ENCODE results near the gene WNT2.

DNA sequence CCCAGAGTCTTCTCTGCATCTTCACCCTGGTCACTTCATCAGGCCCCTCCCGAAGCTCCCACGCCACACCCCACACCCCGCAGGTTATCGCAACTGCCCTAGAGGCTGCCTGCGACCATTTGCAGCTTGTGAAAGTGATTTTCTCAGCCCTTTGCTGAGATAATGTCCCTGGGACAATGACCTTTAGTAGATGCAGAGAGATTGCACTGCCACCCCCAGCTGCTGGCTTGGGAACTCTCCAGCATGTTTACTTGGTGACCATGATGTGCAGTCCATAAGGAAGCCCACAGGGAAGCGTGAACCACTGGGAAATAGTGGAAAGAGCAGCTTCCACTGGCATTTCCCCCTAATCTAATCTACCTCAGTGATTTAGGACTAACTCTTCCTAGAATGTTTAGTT, 97.3 kb downstream of the WNT2 start:
- TF ChIP-seq CTCF (IDR thresholded peaks at IDR 0.05; ENCODE audit: insufficient read depth, low read length, poor library complexity, severe bottlenecking) (no peak), EZH2phosphoT487 (conservative IDR thresholded peaks at IDR 0.05; ENCODE audit: low read length) (no peak)
